HL-60 (cell line): Measurements from ENCODE around the gene EEF1AKMT1.

ENCODE experiments used
- DNase-seq, 2 experiments: peaks; one replicate each; pipeline ENCODE4 v3.0.0-alpha.2; 2010 to 2020; ENCODE audit warnings: low read depth in 1 of 2, low spot score in 1 of 2
- H3K27ac ChIP-seq: fragments of 250-450 bp; sonication (Bioruptor Pico); replicated peaks from 2 replicates; pipeline ENCODE4 v1.5.1; 2020; ENCODE audit warnings: mild to moderate bottlenecking, moderate library complexity
- H3K27me3 ChIP-seq: fragments of 250-450 bp; sonication (Bioruptor Pico); 2 replicates; pipeline ENCODE4 v1.5.1; 2021; ENCODE audit warnings: mild to moderate bottlenecking, moderate library complexity; ENCODE audit not compliant: insufficient read depth, poor library complexity, severe bottlenecking
- H3K4me3 ChIP-seq: replicated peaks from 2 replicates; pipeline ENCODE4 v1.5.1; 2011; ENCODE audit warnings: mild to moderate bottlenecking, control low read depth, low read length; ENCODE audit not compliant: insufficient read depth
- GABPA ChIP-seq: IDR thresholded peaks from 2 replicates; pipeline ENCODE4 v1.6.1; 2012; ENCODE audit warnings: low read depth
- POLR2AphosphoS5 ChIP-seq: IDR thresholded peaks from 2 replicates; pipeline ENCODE4 v1.6.1; 2012; ENCODE audit warnings: low read depth
- SPI1 ChIP-seq: IDR thresholded peaks from 2 replicates; pipeline ENCODE4 v1.6.1; 2012; ENCODE audit warnings: low read depth, mild to moderate bottlenecking, borderline replicate concordance
- TF ChIP-seq, protein P1 (sequence below): IDR thresholded peaks from one replicate; pipeline ENCODE4 v1.5.1; 2011; ENCODE audit warnings: low read length, control low read depth, inconsistent platforms; ENCODE audit not compliant: insufficient read depth
- TF ChIP-seq, protein P2 (sequence below): IDR thresholded peaks from 2 replicates; pipeline ENCODE4 v1.6.1; 2012; ENCODE audit warnings: low read depth; ENCODE audit not compliant: insufficient replicate concordance

Gene EEF1AKMT1

DNA sequence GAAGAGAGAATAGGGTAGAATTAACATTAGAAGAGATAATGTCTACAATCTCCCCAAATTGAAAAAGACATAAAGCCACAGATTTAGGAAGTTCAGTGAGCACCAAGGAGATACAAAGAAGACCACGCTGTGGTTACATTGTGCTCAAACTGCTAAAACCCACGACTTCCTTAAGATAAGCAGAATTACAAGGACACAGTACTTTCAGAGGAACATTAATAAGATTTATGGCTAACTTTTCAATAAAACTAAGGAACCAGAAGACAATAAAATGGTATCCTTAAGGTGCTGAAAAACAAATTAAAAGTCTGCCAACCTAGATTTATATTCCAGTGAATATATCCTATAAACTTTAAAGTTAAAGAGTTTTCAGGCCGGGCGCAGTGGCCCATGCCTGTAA lies 77.7 kb downstream of the EEF1AKMT1 start:
- TF ChIP-seq, protein P1, sequence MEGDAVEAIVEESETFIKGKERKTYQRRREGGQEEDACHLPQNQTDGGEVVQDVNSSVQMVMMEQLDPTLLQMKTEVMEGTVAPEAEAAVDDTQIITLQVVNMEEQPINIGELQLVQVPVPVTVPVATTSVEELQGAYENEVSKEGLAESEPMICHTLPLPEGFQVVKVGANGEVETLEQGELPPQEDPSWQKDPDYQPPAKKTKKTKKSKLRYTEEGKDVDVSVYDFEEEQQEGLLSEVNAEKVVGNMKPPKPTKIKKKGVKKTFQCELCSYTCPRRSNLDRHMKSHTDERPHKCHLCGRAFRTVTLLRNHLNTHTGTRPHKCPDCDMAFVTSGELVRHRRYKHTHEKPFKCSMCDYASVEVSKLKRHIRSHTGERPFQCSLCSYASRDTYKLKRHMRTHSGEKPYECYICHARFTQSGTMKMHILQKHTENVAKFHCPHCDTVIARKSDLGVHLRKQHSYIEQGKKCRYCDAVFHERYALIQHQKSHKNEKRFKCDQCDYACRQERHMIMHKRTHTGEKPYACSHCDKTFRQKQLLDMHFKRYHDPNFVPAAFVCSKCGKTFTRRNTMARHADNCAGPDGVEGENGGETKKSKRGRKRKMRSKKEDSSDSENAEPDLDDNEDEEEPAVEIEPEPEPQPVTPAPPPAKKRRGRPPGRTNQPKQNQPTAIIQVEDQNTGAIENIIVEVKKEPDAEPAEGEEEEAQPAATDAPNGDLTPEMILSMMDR = no peak
- TF ChIP-seq GABPA = no peak
- no peak for TF ChIP-seq SPI1
- TF ChIP-seq, protein P2, sequence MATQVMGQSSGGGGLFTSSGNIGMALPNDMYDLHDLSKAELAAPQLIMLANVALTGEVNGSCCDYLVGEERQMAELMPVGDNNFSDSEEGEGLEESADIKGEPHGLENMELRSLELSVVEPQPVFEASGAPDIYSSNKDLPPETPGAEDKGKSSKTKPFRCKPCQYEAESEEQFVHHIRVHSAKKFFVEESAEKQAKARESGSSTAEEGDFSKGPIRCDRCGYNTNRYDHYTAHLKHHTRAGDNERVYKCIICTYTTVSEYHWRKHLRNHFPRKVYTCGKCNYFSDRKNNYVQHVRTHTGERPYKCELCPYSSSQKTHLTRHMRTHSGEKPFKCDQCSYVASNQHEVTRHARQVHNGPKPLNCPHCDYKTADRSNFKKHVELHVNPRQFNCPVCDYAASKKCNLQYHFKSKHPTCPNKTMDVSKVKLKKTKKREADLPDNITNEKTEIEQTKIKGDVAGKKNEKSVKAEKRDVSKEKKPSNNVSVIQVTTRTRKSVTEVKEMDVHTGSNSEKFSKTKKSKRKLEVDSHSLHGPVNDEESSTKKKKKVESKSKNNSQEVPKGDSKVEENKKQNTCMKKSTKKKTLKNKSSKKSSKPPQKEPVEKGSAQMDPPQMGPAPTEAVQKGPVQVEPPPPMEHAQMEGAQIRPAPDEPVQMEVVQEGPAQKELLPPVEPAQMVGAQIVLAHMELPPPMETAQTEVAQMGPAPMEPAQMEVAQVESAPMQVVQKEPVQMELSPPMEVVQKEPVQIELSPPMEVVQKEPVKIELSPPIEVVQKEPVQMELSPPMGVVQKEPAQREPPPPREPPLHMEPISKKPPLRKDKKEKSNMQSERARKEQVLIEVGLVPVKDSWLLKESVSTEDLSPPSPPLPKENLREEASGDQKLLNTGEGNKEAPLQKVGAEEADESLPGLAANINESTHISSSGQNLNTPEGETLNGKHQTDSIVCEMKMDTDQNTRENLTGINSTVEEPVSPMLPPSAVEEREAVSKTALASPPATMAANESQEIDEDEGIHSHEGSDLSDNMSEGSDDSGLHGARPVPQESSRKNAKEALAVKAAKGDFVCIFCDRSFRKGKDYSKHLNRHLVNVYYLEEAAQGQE = no peak
- TF ChIP-seq POLR2AphosphoS5 = no peak
- Histone ChIP-seq H3K4me3 (no peak overlapping the region), H3K27me3 (no peaks in the 10 kb centered on the region), H3K27ac (no peak overlapping the region)
- DNase-seq = peak in 1 of 2 experiments; percentile 21

DNA sequence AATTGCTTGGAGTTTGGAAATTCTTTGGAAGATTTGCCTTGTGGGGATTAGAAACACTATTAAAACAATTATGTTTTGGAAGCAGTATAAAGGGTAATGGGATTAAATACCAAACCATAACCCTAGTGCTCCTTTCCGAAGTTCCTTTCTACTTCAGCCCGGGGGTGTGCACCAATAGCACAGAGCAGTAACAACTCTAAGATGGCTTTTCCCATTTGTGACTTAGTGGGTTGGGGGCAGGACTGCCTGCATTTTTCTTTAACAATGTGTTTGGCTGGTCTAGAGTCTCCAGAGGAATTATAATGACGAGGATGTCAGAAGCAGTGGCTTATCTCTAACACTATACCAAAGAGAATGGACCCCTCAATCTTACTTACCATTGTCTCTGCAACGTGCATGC lies 82.1 kb downstream of the EEF1AKMT1 start:
- DNase-seq = no peak
- TF ChIP-seq, protein P1 = no peak
- TF ChIP-seq SPI1 (no peak), GABPA (no peak), POLR2AphosphoS5 (no peak)
- TF ChIP-seq, protein P2 = no peak
- Histone ChIP-seq H3K4me3 (no peak overlapping the region), H3K27me3 (no peaks in the 10 kb centered on the region), H3K27ac (no peak overlapping the region)

DNA sequence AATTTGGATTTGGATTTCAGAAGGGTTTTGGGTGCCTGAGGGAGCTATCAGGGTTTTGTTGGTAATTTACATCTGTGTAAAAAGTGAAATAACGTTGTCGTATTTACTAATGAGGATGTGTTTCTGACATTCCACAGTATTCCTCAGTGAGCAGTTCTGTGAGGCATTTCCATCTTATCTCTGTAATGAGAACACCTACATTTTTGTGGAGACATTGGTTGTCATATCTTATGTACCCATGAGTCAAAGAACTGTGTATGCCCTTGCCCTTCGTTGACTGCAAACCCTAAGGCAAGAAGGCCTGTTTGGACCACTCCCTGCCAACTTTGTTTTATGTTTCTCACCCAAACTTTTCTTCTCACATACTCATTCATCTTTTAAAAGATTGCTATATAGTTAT lies 84.5 kb downstream of the EEF1AKMT1 start:
- no peak for DNase-seq
- Histone ChIP-seq H3K27me3 (no peaks in the 10 kb centered on the region), H3K4me3 (no peak overlapping the region), H3K27ac (no peak overlapping the region)
- TF ChIP-seq, protein P2 = no peak
